NB4 (cell line): ENCODE results near the gene DYNC1I1.

Source experiments
- MAX ChIP-seq: IDR thresholded peaks from 2 replicates; pipeline ENCODE4 v1.6.1; 2011; ENCODE audit warnings: low read depth, low read length
- TF ChIP-seq, protein P1 (sequence below): IDR thresholded peaks from one replicate; pipeline ENCODE4 v1.5.1; 2012; ENCODE audit warnings: low read depth, low read length

- TF ChIP-seq, protein P1, sequence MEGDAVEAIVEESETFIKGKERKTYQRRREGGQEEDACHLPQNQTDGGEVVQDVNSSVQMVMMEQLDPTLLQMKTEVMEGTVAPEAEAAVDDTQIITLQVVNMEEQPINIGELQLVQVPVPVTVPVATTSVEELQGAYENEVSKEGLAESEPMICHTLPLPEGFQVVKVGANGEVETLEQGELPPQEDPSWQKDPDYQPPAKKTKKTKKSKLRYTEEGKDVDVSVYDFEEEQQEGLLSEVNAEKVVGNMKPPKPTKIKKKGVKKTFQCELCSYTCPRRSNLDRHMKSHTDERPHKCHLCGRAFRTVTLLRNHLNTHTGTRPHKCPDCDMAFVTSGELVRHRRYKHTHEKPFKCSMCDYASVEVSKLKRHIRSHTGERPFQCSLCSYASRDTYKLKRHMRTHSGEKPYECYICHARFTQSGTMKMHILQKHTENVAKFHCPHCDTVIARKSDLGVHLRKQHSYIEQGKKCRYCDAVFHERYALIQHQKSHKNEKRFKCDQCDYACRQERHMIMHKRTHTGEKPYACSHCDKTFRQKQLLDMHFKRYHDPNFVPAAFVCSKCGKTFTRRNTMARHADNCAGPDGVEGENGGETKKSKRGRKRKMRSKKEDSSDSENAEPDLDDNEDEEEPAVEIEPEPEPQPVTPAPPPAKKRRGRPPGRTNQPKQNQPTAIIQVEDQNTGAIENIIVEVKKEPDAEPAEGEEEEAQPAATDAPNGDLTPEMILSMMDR, result no peak
- no peak for TF ChIP-seq MAX
Observed at GRCh38 chr7:95927756-95928155, 155.4 kb downstream of the DYNC1I1 start.
